WTC11 (cell line): ENCODE measurements around the gene MKNK2. TPM values are rescaled to one million over a fixed set of nuclear protein-coding genes. Genes with fewer than 3 reads are reported as not detected.

ENCODE experiments used
- ATAC-seq: fragments of 200-7000 bp; cut with Tn5 transposase; 2 replicates; pipeline ENCODE4 v1.10.0; 2021; ENCODE audit warnings: mild to moderate bottlenecking, moderate library complexity
- CTCF ChIA-PET: fragments of 300-600 bp; sonication (Branson Sonifier 250); formaldehyde crosslinking; loops from one replicate; lab custom pipeline; 2021; ENCODE audit warnings: antibody characterized with exemption; lab: Charles Lee
- POLR2A ChIA-PET: fragments of 350-600 bp; sonication (Branson Sonifier 250); formaldehyde crosslinking; loops from one replicate; lab custom pipeline; 2021; ENCODE audit warnings: antibody characterized with exemption; lab: Charles Lee
- DNase-seq: peaks from one replicate; pipeline ENCODE4 v3.0.0; 2021; ENCODE audit warnings: low spot score
- H3K27ac Mint-ChIP-seq: 2 replicates; pipeline ENCODE4 v1.8.0; 2021; ENCODE audit warnings: mixed read lengths
- H3K27me3 Mint-ChIP-seq: 2 replicates; pipeline ENCODE4 v1.8.0; 2021; ENCODE audit warnings: low read depth, mild to moderate bottlenecking, moderate library complexity, mixed read lengths
- H3K36me3 Mint-ChIP-seq: 2 replicates; pipeline ENCODE4 v1.8.0; 2021; ENCODE audit warnings: mixed read lengths
- H3K4me1 Mint-ChIP-seq: 2 replicates; pipeline ENCODE4 v1.8.0; 2022; ENCODE audit warnings: mixed read lengths
- H3K4me3 Mint-ChIP-seq: 2 replicates; pipeline ENCODE4 v1.8.0; 2021; ENCODE audit warnings: mild to moderate bottlenecking, moderate library complexity, mixed read lengths
- H3K9me3 Mint-ChIP-seq: 2 replicates; pipeline ENCODE4 v1.8.0; 2021; ENCODE audit warnings: mixed read lengths
- FOXJ3 ChIP-seq: sonication (generic); formaldehyde crosslinking; IDR thresholded peaks from 2 replicates; pipeline ENCODE4 v1.9.0; 2021; ENCODE audit warnings: missing genetic modification reagents, mild to moderate bottlenecking, borderline replicate concordance
- FOXP4 ChIP-seq: sonication (generic); formaldehyde crosslinking; IDR thresholded peaks from 2 replicates; pipeline ENCODE4 v1.8.0; 2022; ENCODE audit warnings: mild to moderate bottlenecking, missing genetic modification reagents
- JUN ChIP-seq: sonication (generic); formaldehyde crosslinking; IDR thresholded peaks from 2 replicates; pipeline ENCODE4 v1.8.0; 2023; ENCODE audit warnings: mild to moderate bottlenecking, missing genetic modification reagents
- KAT7 ChIP-seq: sonication (generic); formaldehyde crosslinking; IDR thresholded peaks from 2 replicates; pipeline ENCODE4 v1.8.1; 2023; ENCODE audit warnings: missing genetic modification reagents, mild to moderate bottlenecking, borderline replicate concordance
- NFATC4 ChIP-seq: fragments of 250-450 bp; sonication (Bioruptor Pico); IDR thresholded peaks from 2 replicates; pipeline ENCODE4 v1.9.0; 2021; ENCODE audit warnings: mild to moderate bottlenecking
- OVOL2 ChIP-seq: fragments of 250-450 bp; sonication (Bioruptor Pico); IDR thresholded peaks from 2 replicates; pipeline ENCODE4 v1.9.0; 2021; ENCODE audit warnings: mild to moderate bottlenecking, borderline replicate concordance
- SMAD3 ChIP-seq: sonication (generic); formaldehyde crosslinking; IDR thresholded peaks from 2 replicates; pipeline ENCODE4 v1.8.0; 2022; ENCODE audit warnings: missing genetic modification reagents, mild to moderate bottlenecking, borderline replicate concordance
- SOX15 ChIP-seq: fragments of 250-450 bp; sonication (Bioruptor Pico); IDR thresholded peaks from 2 replicates; pipeline ENCODE4 v1.9.0; 2021; ENCODE audit warnings: mild to moderate bottlenecking
- ZBTB43 ChIP-seq: sonication (generic); formaldehyde crosslinking; IDR thresholded peaks from 2 replicates; pipeline ENCODE4 v1.8.1; 2023; ENCODE audit warnings: mild to moderate bottlenecking, missing genetic modification reagents
- ZNF121 ChIP-seq: sonication (generic); formaldehyde crosslinking; IDR thresholded peaks from 2 replicates; pipeline ENCODE4 v1.8.0; 2023; ENCODE audit warnings: missing genetic modification reagents
- ZNF219 ChIP-seq: sonication (generic); formaldehyde crosslinking; IDR thresholded peaks from 2 replicates; pipeline ENCODE4 v1.8.0; 2023; ENCODE audit warnings: missing genetic modification reagents, mild to moderate bottlenecking, borderline replicate concordance
- ZNF232 ChIP-seq: sonication (generic); formaldehyde crosslinking; IDR thresholded peaks from 2 replicates; pipeline ENCODE4 v1.8.0; 2022; ENCODE audit warnings: mild to moderate bottlenecking, missing genetic modification reagents
- ZNF263 ChIP-seq: sonication (generic); formaldehyde crosslinking; IDR thresholded peaks from 2 replicates; pipeline ENCODE4 v1.8.1; 2022; ENCODE audit warnings: low read depth, mild to moderate bottlenecking, moderate library complexity, missing genetic modification reagents
- ZNF423 ChIP-seq: fragments of 250-450 bp; sonication (Bioruptor Pico); IDR thresholded peaks from 2 replicates; pipeline ENCODE4 v2.1.2; 2022; ENCODE audit warnings: mild to moderate bottlenecking, moderate library complexity
- ZNF425 ChIP-seq: fragments of 250-450 bp; sonication (Bioruptor Pico); conservative IDR thresholded peaks from 2 replicates; pipeline ENCODE4 v1.9.0; 2021; ENCODE audit warnings: mild to moderate bottlenecking
- ZNF512 ChIP-seq: sonication (generic); formaldehyde crosslinking; IDR thresholded peaks from 2 replicates; pipeline ENCODE4 v1.8.1; 2022; ENCODE audit warnings: missing genetic modification reagents, borderline replicate concordance
- total RNA-seq: library from RNA; stranded (reverse); gene quantifications from 3 replicates; pipeline ENCODE4 v1.2.3, GENCODE V29; 2021
- TF ChIP-seq, protein P1 (sequence below): sonication (generic); formaldehyde crosslinking; IDR thresholded peaks from 2 replicates; pipeline ENCODE4 v1.8.1; 2022; ENCODE audit warnings: mild to moderate bottlenecking, moderate library complexity, missing genetic modification reagents
- TF ChIP-seq, protein P2 (sequence below): sonication (generic); formaldehyde crosslinking; IDR thresholded peaks from 2 replicates; pipeline ENCODE4 v1.8.0; 2023; ENCODE audit warnings: mild to moderate bottlenecking, missing genetic modification reagents
- TF ChIP-seq, protein P3 (sequence below): sonication (generic); formaldehyde crosslinking; IDR thresholded peaks from 2 replicates; pipeline ENCODE4 v1.8.1; 2022; ENCODE audit warnings: low read depth, missing genetic modification reagents, borderline replicate concordance
- TF ChIP-seq, protein P4 (sequence below): sonication (generic); formaldehyde crosslinking; IDR thresholded peaks from 2 replicates; pipeline ENCODE4 v1.8.1; 2022; ENCODE audit warnings: mild to moderate bottlenecking, missing genetic modification reagents, moderate library complexity, borderline replicate concordance

MKNK2 gene
- total RNA-seq, 1 experiment from 2014 or later, result 165 TPM

DNA sequence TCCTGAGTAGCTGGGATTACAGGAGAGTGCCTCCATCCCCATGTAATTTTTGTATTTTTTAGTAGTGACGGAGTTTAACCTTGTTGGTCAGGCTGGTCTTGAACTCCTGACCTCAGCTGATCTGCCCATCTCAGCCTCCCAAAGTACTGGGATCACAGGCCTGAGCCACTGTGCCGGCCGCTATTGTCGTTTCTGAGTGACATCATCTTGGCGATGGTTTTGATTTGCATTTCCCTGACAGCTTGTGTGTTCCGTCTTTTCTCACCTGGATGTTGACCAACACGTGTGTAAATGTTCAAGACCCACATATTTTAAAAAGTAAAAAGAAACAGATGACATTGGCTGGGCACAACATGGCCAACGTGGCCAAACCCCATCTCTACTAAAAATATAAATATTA lies 12.8 kb upstream of the MKNK2 start:
- Mint-ChIP-seq H3K4me3 (no peak overlapping the region), H3K27ac (no peak overlapping the region), H3K36me3 (no peaks in the 10 kb centered on the region), H3K9me3 (no peaks in the 10 kb centered on the region), H3K27me3 (no peaks in the 10 kb centered on the region), H3K4me1 (peaks cover 23% of the 10 kb centered on the region)
- ChIA-PET POLR2A (no interaction called here), CTCF (interaction anchor here (1.2 kb wide), 1 partner anchor 12 kb away, joined by 5 read pairs; no protein-coding TSS in a partner anchor)
- ATAC-seq (no peak), DNase-seq (no peak)
- TF ChIP-seq ZBTB43 (CRISPR knock-in tag), result no peak
- TF ChIP-seq, protein P1, sequence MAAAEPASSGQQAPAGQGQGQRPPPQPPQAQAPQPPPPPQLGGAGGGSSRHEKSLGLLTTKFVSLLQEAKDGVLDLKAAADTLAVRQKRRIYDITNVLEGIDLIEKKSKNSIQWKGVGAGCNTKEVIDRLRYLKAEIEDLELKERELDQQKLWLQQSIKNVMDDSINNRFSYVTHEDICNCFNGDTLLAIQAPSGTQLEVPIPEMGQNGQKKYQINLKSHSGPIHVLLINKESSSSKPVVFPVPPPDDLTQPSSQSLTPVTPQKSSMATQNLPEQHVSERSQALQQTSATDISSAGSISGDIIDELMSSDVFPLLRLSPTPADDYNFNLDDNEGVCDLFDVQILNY, result no peak
- no peak for TF ChIP-seq SOX15 (CRISPR knock-in tag)
- TF ChIP-seq ZNF121 (CRISPR knock-in tag), result no peak
- no peak for TF ChIP-seq OVOL2
- TF ChIP-seq ZNF425 (CRISPR knock-in tag), result no peak
- TF ChIP-seq, protein P2, sequence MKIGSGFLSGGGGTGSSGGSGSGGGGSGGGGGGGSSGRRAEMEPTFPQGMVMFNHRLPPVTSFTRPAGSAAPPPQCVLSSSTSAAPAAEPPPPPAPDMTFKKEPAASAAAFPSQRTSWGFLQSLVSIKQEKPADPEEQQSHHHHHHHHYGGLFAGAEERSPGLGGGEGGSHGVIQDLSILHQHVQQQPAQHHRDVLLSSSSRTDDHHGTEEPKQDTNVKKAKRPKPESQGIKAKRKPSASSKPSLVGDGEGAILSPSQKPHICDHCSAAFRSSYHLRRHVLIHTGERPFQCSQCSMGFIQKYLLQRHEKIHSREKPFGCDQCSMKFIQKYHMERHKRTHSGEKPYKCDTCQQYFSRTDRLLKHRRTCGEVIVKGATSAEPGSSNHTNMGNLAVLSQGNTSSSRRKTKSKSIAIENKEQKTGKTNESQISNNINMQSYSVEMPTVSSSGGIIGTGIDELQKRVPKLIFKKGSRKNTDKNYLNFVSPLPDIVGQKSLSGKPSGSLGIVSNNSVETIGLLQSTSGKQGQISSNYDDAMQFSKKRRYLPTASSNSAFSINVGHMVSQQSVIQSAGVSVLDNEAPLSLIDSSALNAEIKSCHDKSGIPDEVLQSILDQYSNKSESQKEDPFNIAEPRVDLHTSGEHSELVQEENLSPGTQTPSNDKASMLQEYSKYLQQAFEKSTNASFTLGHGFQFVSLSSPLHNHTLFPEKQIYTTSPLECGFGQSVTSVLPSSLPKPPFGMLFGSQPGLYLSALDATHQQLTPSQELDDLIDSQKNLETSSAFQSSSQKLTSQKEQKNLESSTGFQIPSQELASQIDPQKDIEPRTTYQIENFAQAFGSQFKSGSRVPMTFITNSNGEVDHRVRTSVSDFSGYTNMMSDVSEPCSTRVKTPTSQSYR (CRISPR knock-in tag), result no peak
- TF ChIP-seq, protein P3, sequence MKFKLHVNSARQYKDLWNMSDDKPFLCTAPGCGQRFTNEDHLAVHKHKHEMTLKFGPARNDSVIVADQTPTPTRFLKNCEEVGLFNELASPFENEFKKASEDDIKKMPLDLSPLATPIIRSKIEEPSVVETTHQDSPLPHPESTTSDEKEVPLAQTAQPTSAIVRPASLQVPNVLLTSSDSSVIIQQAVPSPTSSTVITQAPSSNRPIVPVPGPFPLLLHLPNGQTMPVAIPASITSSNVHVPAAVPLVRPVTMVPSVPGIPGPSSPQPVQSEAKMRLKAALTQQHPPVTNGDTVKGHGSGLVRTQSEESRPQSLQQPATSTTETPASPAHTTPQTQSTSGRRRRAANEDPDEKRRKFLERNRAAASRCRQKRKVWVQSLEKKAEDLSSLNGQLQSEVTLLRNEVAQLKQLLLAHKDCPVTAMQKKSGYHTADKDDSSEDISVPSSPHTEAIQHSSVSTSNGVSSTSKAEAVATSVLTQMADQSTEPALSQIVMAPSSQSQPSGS (CRISPR knock-in tag), result no peak
- TF ChIP-seq NFATC4 (CRISPR knock-in tag), result no peak
- no peak for TF ChIP-seq SMAD3
- no peak for TF ChIP-seq ZNF219 (CRISPR knock-in tag)
- no peak for TF ChIP-seq ZNF423 (CRISPR knock-in tag)
- TF ChIP-seq ZNF263 (CRISPR knock-in tag), result no peak
- TF ChIP-seq, protein P4, sequence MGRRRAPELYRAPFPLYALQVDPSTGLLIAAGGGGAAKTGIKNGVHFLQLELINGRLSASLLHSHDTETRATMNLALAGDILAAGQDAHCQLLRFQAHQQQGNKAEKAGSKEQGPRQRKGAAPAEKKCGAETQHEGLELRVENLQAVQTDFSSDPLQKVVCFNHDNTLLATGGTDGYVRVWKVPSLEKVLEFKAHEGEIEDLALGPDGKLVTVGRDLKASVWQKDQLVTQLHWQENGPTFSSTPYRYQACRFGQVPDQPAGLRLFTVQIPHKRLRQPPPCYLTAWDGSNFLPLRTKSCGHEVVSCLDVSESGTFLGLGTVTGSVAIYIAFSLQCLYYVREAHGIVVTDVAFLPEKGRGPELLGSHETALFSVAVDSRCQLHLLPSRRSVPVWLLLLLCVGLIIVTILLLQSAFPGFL, result no peak
- TF ChIP-seq ZNF232 (CRISPR knock-in tag), result no peak
- no peak for TF ChIP-seq KAT7 (CRISPR knock-in tag)
- no peak for TF ChIP-seq FOXP4 (CRISPR knock-in tag)
- TF ChIP-seq ZNF512 (CRISPR knock-in tag), result no peak
- TF ChIP-seq JUN (CRISPR knock-in tag), result no peak
- TF ChIP-seq FOXJ3 (CRISPR knock-in tag), result no peak
